Activated CD4-positive, alpha-beta T cell treated with anti-CD3 and anti-CD28 coated beads, Interleukin-2, amount 50 U/mL, for 4 hours (primary cell): Measurements from ENCODE around the gene DCAF8L2.
"Not testable (repeated sequence)": the region's sequence is repeated elsewhere in the genome, so short reads cannot be mapped to it uniquely, and the experiment has no call there.

ENCODE experiments used
- DNase-seq, 2 experiments: peaks; one replicate each; pipeline ENCODE4 v3.0.0-alpha.2; 2020

The DCAF8L2 gene

GRCh38 chrX:27590044-27590443 lies at the start of gene DCAF8L2:
DCAF8L2 (plus strand) TSS chrX:27590344; CDS start chrX:27746896, 156,552 bp downstream.
- no peak for DNase-seq

GRCh38 chrX:27541161-27541560 lies 49.0 kb upstream of the DCAF8L2 start:
- not testable (repeated sequence) for DNase-seq

- no peak for DNase-seq
Observed at GRCh38 chrX:27548624-27549023, 41.5 kb upstream of the DCAF8L2 start.

- no peak for DNase-seq
Observed at GRCh38 chrX:27549688-27550087, 40.5 kb upstream of the DCAF8L2 start.

GRCh38 chrX:27555514-27555913 lies 34.6 kb upstream of the DCAF8L2 start:
- DNase-seq: no peak

- DNase-seq: no peak
Observed at GRCh38 chrX:27565992-27566391, 24.2 kb upstream of the DCAF8L2 start.

GRCh38 chrX:27571164-27571563 lies 19.0 kb upstream of the DCAF8L2 start:
- DNase-seq: no peak

- DNase-seq: no peak
Observed at GRCh38 chrX:27575565-27575964, 14.6 kb upstream of the DCAF8L2 start.

- no peak for DNase-seq
Observed at GRCh38 chrX:27583976-27584375, 6.2 kb upstream of the DCAF8L2 start.

- DNase-seq: no peak
Observed at GRCh38 chrX:27591938-27592337, 1.8 kb downstream of the DCAF8L2 start.

- no peak for DNase-seq
Observed at GRCh38 chrX:27597508-27597907, 7.4 kb downstream of the DCAF8L2 start.

GRCh38 chrX:27598312-27598711 lies 8.2 kb downstream of the DCAF8L2 start:
- no peak for DNase-seq

GRCh38 chrX:27599928-27600327 lies 9.8 kb downstream of the DCAF8L2 start:
- no peak for DNase-seq

GRCh38 chrX:27600686-27601085 lies 10.5 kb downstream of the DCAF8L2 start:
- no peak for DNase-seq

- no peak for DNase-seq
Observed at GRCh38 chrX:27608671-27609070, 18.5 kb downstream of the DCAF8L2 start.

- no peak for DNase-seq
Observed at GRCh38 chrX:27619459-27619858, 29.3 kb downstream of the DCAF8L2 start.

GRCh38 chrX:27619975-27620374 lies 29.8 kb downstream of the DCAF8L2 start:
- DNase-seq: no peak

GRCh38 chrX:27622883-27623282 lies 32.7 kb downstream of the DCAF8L2 start:
- DNase-seq: no peak

- DNase-seq: no peak
Observed at GRCh38 chrX:27626066-27626465, 35.9 kb downstream of the DCAF8L2 start.

GRCh38 chrX:27633328-27633727 lies 43.2 kb downstream of the DCAF8L2 start:
- no peak for DNase-seq

GRCh38 chrX:27656581-27656980 lies 66.4 kb downstream of the DCAF8L2 start:
- DNase-seq: no peak

GRCh38 chrX:27660878-27661277 lies 70.7 kb downstream of the DCAF8L2 start:
- no peak for DNase-seq

GRCh38 chrX:27671234-27671633 lies 81.1 kb downstream of the DCAF8L2 start:
- no peak for DNase-seq

- DNase-seq: no peak
Observed at GRCh38 chrX:27674491-27674890, 84.3 kb downstream of the DCAF8L2 start.

- no peak for DNase-seq
Observed at GRCh38 chrX:27675493-27675892, 85.3 kb downstream of the DCAF8L2 start.

GRCh38 chrX:27679281-27679680 lies 89.1 kb downstream of the DCAF8L2 start:
- DNase-seq: no peak
